GM19239 (cell line): ENCODE data around the gene SIGLEC11.
A peak's percentile ranks its signal among the peaks of the same experiment; 100 is the strongest.
"Not testable (repeated sequence)": the region's sequence is repeated elsewhere in the genome, so short reads cannot be mapped to it uniquely, and the experiment has no call there.

ENCODE experiments used
- DNase-seq: peaks from one replicate; pipeline ENCODE4 v3.0.0; 2011; ENCODE audit warnings: low spot score; ENCODE audit not compliant: insufficient read length
- FAIRE-seq: peaks from 2 replicates; lab custom pipeline; 2011; peaks lifted over from hg19 to GRCh38; lab: Jason Lieb, UNC

Gene SIGLEC11

GRCh38 chr19:49929611-49930482, 31.1 kb downstream of the SIGLEC11 start:
- DNase-seq (peak; percentile 78), FAIRE-seq (peak; percentile 99)

- FAIRE-seq (no peak), DNase-seq (peak; percentile 89)
Measured at GRCh38 chr19:49929121-49929610, 31.8 kb downstream of the SIGLEC11 start, which contains the start of the genes ATF5 and NUP62. Gene ATF5, plus strand, starts transcription at chr19:49929205. Its CDS starts 1,646 bp downstream, at chr19:49930851. Gene NUP62, minus strand, starts transcription at chr19:49929504. Its CDS starts 19,697 bp downstream, at chr19:49909807.

GRCh38 chr19:49927526-49928264, 33.3 kb downstream of the SIGLEC11 start:
- FAIRE-seq (peak; percentile 70), DNase-seq (no peak)

GRCh38 chr19:49926515-49926914, 34.5 kb downstream of the SIGLEC11 start:
- DNase-seq: no peak
- no peak for FAIRE-seq

- FAIRE-seq (no peak), DNase-seq (no peak)
Measured at GRCh38 chr19:49925486-49925885, 35.5 kb downstream of the SIGLEC11 start.

- not testable (repeated sequence) for FAIRE-seq, DNase-seq
Measured at GRCh38 chr19:49924881-49925210, 36.1 kb downstream of the SIGLEC11 start.

- no peak for DNase-seq
- FAIRE-seq: no peak
Measured at GRCh38 chr19:49924004-49924880, 36.7 kb downstream of the SIGLEC11 start.

- DNase-seq (no peak), FAIRE-seq (no peak)
Measured at GRCh38 chr19:49923055-49924003, 37.6 kb downstream of the SIGLEC11 start.

- DNase-seq (no peak), FAIRE-seq (no peak)
Measured at GRCh38 chr19:49921871-49922795, 38.8 kb downstream of the SIGLEC11 start.

- FAIRE-seq (no peak), DNase-seq (no peak)
Measured at GRCh38 chr19:49920624-49921363, 40.2 kb downstream of the SIGLEC11 start.

GRCh38 chr19:49918089-49918488, 42.9 kb downstream of the SIGLEC11 start:
- no peak for FAIRE-seq
- no peak for DNase-seq

- no peak for FAIRE-seq
- DNase-seq: no peak
Measured at GRCh38 chr19:49916839-49917733, 43.9 kb downstream of the SIGLEC11 start.

- no peak for DNase-seq
- FAIRE-seq: no peak
Measured at GRCh38 chr19:49915271-49915670, 45.7 kb downstream of the SIGLEC11 start.

GRCh38 chr19:49913720-49914119, 47.3 kb downstream of the SIGLEC11 start:
- no peak for DNase-seq
- no peak for FAIRE-seq

GRCh38 chr19:49912965-49913685, 47.8 kb downstream of the SIGLEC11 start:
- no peak for DNase-seq
- FAIRE-seq: no peak
